Stimulated activated CD8-positive, alpha-beta memory T cell treated with anti-CD3 and anti-CD28 coated beads, Interleukin-4, amount 100 ng/mL, for 48 hours (primary cell): ENCODE results near the gene PLEKHG5.

Experiments
- DNase-seq: peaks from one replicate; pipeline ENCODE4 v3.0.0-alpha.2; 2020

PLEKHG5 gene, protein sequence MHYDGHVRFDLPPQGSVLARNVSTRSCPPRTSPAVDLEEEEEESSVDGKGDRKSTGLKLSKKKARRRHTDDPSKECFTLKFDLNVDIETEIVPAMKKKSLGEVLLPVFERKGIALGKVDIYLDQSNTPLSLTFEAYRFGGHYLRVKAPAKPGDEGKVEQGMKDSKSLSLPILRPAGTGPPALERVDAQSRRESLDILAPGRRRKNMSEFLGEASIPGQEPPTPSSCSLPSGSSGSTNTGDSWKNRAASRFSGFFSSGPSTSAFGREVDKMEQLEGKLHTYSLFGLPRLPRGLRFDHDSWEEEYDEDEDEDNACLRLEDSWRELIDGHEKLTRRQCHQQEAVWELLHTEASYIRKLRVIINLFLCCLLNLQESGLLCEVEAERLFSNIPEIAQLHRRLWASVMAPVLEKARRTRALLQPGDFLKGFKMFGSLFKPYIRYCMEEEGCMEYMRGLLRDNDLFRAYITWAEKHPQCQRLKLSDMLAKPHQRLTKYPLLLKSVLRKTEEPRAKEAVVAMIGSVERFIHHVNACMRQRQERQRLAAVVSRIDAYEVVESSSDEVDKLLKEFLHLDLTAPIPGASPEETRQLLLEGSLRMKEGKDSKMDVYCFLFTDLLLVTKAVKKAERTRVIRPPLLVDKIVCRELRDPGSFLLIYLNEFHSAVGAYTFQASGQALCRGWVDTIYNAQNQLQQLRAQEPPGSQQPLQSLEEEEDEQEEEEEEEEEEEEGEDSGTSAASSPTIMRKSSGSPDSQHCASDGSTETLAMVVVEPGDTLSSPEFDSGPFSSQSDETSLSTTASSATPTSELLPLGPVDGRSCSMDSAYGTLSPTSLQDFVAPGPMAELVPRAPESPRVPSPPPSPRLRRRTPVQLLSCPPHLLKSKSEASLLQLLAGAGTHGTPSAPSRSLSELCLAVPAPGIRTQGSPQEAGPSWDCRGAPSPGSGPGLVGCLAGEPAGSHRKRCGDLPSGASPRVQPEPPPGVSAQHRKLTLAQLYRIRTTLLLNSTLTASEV

GRCh38 chr1:6491480-6491962 lies at the start of gene PLEKHG5:
Gene PLEKHG5, minus strand, starts transcription at chr1:6491667. Its CDS starts 14,096 bp downstream, at chr1:6477571.
- peak; percentile 43 for DNase-seq

DNA sequence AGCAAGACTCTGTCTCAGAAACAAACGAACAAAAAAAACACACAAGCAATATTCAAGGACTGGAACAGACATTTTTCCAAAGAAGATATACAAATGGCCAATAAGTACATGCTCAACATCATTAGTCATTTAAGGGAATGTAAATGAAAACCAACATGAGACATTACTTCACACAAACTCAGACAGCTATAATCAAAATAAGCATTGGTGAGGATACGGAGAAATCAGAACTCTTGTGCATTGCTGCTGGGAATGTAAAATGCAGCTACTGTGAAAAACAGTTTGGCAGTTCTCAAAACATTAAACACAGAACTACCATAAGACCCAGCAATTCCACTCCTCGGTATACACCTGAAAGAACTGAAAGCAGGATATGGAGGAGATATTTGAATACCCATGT lies 47.5 kb upstream of the PLEKHG5 start:
- DNase-seq: no peak

DNA sequence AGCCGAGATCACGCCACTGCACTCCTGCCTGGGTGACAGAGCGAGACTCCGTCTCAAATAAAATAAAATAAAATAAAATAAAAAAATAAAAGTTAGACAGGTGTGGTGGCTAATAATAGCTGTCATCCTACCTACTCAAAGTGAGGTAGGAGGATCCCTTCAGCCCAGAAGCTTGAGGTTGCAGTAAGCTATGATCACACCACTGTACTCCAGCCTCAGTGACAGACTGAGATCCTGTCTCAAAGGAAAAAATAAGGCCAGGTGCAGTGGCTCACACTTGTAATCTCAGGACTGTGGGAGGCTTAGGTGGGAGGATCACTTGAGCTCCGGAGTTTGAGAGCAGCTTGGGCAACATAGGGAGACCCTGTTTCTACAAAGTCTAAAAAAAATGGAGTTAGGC lies 44.8 kb upstream of the PLEKHG5 start:
- DNase-seq: no peak

- no peak for DNase-seq
These were observed 43.7 kb upstream of the PLEKHG5 start for GRCh38 chr1:6535214-6535613.

DNA sequence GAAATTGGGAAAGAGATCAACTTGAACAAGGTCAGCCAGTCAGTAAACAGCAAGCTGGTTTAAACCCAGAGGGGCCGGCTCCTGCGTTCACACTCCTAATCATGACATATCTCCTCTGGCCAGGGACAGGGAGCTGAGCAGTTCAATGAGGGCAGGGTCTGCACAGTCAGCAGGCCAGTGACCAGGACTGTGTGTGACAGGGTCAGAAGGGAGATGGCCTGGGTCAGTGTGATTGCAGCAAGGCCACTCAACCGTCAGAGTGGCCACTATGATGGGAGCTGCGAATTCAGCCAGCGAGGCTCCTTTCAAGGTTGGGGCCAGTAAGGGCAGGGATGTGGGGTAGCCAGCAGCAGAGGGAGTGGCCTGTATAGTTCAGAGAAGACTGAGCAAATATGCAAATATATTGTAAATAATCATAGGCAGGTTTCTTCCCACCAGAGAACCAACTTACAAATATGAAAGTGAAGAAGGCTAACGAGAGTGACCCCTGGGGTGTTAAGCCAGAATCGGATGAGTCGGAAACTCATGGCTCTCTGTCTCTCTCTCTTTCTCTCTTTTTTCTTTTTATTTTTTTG lies 42.9 kb upstream of the PLEKHG5 start:
- no peak for DNase-seq

DNA sequence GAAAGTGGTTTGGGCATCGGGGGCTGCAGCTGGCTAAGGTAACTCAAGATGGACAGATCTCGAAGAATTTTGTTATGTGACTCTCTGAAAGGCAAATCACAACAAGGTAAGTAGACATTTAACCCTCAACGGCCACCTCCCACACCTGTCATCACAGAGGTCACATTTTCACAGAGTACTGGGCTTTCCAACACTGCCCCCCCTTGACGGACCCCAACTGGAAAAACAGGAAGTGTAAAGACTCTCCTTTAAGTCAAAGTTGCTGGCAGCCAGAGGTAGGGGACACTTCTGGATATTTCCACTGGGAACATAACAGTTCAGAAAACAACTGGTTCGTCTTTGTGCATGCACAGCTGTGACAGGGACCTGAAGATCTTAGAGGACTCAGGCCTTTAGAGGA lies 40.5 kb upstream of the PLEKHG5 start:
- no peak for DNase-seq

- no peak for DNase-seq
These were observed 39.2 kb upstream of the PLEKHG5 start for GRCh38 chr1:6530504-6531160.

- DNase-seq: no peak
These were observed 37.0 kb upstream of the PLEKHG5 start for GRCh38 chr1:6528492-6528891.

DNA sequence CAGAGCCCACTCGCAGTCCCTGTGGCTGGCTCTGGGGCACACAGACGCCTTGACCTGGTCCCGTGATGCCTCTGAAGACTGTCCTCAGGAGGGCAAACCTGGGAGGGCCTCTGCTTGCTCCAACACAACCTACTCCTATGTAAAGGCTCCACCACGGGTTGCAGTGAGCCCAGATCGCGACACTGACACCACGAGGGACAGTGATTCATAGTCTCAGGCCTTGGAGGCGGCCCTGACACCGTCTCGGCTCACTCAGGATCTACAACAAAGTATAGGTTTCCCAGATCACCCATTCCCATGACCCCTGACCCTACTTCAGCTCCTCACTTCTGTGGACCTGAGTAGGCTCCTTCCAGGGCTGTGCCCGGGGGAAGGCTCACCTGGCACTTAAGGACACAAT lies 34.8 kb upstream of the PLEKHG5 start:
- no peak for DNase-seq

DNA sequence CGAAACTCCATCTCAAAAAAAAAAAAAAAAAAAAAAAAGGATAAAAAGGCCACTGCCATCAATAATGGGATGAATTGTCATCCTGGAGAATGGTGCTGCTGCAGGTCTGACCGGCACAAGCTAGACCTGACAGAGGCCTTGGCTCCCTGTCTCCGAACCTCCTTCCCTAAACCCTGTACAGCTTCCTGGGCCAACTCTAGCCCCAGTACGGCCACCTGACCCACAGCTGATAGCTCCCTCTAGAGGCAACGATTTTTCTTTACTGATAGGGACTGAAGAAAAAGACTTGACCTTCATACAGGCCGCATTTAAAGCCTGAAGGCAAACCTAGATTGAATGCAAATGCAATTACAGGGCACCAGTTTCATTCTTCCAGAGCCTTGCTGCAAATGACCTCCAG lies 32.1 kb upstream of the PLEKHG5 start:
- no peak for DNase-seq

- no peak for DNase-seq
These were observed 30.1 kb upstream of the PLEKHG5 start for GRCh38 chr1:6521536-6521935.

- DNase-seq: no peak
These were observed 28.6 kb upstream of the PLEKHG5 start for GRCh38 chr1:6519935-6520671.

DNA sequence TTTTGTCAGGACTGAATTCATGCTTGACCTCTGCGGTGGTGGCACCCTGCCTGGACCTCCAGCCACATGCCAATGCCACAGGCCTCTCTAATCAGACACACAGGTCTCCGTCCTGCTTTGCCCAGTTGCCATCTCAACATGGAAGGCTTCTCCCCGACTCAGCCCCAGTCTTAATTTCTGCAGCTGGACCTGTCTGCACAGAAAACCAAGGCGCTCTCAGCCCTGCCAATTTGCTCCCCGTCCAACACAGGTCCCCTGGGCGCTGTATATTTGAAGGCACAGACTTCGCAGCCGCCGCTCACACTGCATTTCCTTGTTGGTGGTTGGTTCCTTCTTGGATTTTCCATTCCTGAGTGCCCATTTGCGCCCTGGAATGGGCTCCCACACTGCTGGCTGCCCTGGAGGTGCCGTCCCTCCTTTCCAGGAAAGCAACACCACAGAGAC lies 28.0 kb upstream of the PLEKHG5 start:
- DNase-seq: no peak

GRCh38 chr1:6517435-6517851 lies 26.0 kb upstream of the PLEKHG5 start:
- no peak for DNase-seq

DNA sequence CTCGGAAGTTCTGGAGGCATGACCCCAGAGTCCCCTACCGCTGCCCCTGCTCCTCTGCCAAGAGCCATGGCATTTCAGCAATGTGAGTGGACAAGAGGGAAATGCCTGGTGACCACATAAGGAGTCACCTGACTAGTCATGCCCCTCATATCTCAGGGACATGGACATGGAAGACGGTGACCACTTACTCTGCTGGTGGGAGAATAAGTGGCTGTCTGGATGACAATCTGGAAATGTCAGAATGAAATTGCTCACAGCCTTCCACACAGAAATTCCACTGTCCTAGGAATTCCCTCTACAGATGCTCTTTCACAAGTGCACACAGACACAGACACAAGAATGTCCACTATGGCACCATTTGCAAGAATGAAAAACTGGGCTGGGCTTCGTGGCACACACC lies 24.3 kb upstream of the PLEKHG5 start:
- no peak for DNase-seq

- DNase-seq: no peak
These were observed 21.9 kb upstream of the PLEKHG5 start for GRCh38 chr1:6513320-6513801.

GRCh38 chr1:6512908-6513280 lies 21.4 kb upstream of the PLEKHG5 start:
- no peak for DNase-seq

GRCh38 chr1:6512245-6512907 lies 20.9 kb upstream of the PLEKHG5 start:
- no peak for DNase-seq

DNA sequence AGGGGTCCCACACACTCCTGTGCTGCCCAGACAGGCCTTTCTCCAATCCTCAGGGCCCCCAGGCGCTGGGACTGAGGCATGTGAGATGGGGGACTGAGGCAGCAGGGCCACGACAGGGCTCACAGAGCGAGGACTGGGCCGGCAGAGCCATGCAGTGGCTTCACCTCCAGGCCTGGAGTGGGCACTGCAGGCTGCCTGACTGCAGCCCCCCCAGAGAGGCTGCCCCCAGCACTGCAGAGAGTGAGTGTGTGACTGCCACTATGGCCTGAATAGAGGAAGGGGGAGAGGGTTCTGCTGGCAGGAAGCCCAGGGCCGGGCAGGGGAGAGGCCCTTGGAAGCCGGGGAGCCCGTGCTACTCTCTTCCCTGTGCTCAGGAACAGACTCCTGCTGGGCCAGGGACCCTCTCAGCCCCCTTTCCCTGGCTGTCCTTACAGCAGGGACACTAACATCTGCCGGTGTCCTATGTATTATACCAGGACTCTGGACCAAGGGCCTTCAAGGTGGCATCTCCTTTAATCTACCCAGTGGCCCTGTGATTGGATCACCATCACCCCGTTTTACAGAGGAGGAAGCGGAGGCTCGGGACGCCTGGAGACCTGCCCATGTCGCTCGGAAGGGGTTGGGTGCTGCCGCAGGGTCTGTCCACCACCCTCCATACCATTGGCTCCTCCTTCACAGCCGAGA lies 20.2 kb upstream of the PLEKHG5 start:
- no peak for DNase-seq

DNA sequence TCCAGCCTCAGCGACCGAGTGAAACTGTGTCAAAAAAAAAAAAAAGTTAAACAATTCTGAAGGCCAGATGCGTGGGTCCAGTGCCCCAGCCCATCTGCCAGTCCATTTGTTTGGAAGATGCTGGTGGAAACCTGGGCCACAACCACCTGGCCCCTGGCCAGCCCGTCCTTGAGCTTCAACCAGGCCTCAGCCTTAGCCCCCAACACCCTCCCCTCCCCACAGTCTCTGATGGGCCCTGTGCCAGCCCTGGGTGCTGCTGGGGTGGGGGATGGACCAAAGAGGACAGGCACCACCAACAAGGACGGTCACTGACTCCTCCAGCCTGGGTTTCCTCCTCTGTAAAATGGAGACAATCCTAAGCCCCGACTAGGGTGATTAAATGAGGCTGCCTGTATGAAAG lies 19.6 kb upstream of the PLEKHG5 start:
- no peak for DNase-seq

DNA sequence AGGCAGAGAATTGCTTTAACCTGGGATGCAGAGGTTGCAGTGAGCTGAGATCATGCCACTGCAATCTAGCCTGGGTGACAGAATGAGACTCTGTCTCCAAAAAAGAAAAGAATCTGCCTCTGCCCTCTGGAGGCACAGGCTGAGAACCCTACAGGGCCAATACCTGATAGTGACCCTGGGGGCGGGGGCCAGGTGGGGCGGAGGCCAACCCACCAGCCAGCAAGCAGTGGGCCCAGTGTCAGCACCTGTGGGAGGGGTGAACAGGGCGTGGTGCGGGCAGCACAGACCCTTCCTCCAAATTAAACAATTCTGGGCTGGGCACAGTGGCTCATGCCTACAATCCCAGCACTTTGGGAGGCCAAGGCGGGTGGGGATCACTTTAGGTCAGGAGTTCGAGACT lies 19.0 kb upstream of the PLEKHG5 start:
- no peak for DNase-seq
